HG03139 (cell line): Measurements from ENCODE around the gene TTC27.

Experiments used
- ATAC-seq: cut with Tn5 transposase; IDR thresholded peaks from one replicate; pipeline ENCODE4 v1.9.1; 2021; ENCODE audit not compliant: unreplicated experiment

The TTC27 gene

GRCh38 chr2:32666704-32667103 is 38.9 kb downstream of the TTC27 start:
- no peak for ATAC-seq

GRCh38 chr2:32668254-32668653 is 40.4 kb downstream of the TTC27 start:
- ATAC-seq, result no peak

GRCh38 chr2:32671885-32672533 is 44.2 kb downstream of the TTC27 start:
- no peak for ATAC-seq

GRCh38 chr2:32678825-32679224 is 51.0 kb downstream of the TTC27 start:
- no peak for ATAC-seq

- ATAC-seq, result no peak
Measured at GRCh38 chr2:32680942-32681341, 53.1 kb downstream of the TTC27 start.

GRCh38 chr2:32683520-32684086 is 55.8 kb downstream of the TTC27 start:
- ATAC-seq, result no peak

GRCh38 chr2:32688541-32688940 is 60.7 kb downstream of the TTC27 start:
- ATAC-seq, result peak; percentile 85

GRCh38 chr2:32691678-32692077 is 63.8 kb downstream of the TTC27 start:
- ATAC-seq, result no peak

- ATAC-seq, result no peak
Measured at GRCh38 chr2:32696439-32696838, 68.6 kb downstream of the TTC27 start.

- ATAC-seq, result no peak
Measured at GRCh38 chr2:32697156-32697555, 69.3 kb downstream of the TTC27 start.

GRCh38 chr2:32699151-32699550 is 71.3 kb downstream of the TTC27 start:
- ATAC-seq, result no peak

- ATAC-seq, result no peak
Measured at GRCh38 chr2:32701806-32702205, 74.0 kb downstream of the TTC27 start.

GRCh38 chr2:32702303-32703064 is 74.6 kb downstream of the TTC27 start:
- no peak for ATAC-seq

GRCh38 chr2:32706815-32707579 is 79.1 kb downstream of the TTC27 start:
- ATAC-seq, result no peak

GRCh38 chr2:32711219-32711618 is 83.4 kb downstream of the TTC27 start:
- ATAC-seq, result no peak

GRCh38 chr2:32711908-32712501 is 84.2 kb downstream of the TTC27 start:
- ATAC-seq, result no peak

- no peak for ATAC-seq
Measured at GRCh38 chr2:32712870-32713269, 85.0 kb downstream of the TTC27 start.

- ATAC-seq, result no peak
Measured at GRCh38 chr2:32714521-32714920, 86.7 kb downstream of the TTC27 start.

- ATAC-seq, result no peak
Measured at GRCh38 chr2:32715391-32715841, 87.6 kb downstream of the TTC27 start.

GRCh38 chr2:32715981-32716380 is 88.1 kb downstream of the TTC27 start:
- ATAC-seq, result no peak

- no peak for ATAC-seq
Measured at GRCh38 chr2:32716598-32716997, 88.7 kb downstream of the TTC27 start.
